Gastroesophageal sphincter (tissue), 3 donors: ENCODE measurements around the gene TGFBR2.

Experiments used
- CTCF ChIP-seq, 4 experiments: fragments of 200-600 bp in 2 of 4; fragments of 450-650 bp in 2 of 4; sonication (generic) in 1 of 4; IDR thresholded peaks; one replicate each; pipeline ENCODE4 v1.5.1; 2017 to 2019; ENCODE audit warnings: antibody characterized with exemption in 4 of 4, mild to moderate bottlenecking in 2 of 4, moderate library complexity in 2 of 4
- EP300 ChIP-seq: sonication (generic); formaldehyde crosslinking; IDR thresholded peaks from one replicate; pipeline ENCODE4 v1.6.1; 2017; ENCODE audit warnings: antibody characterized with exemption, mild to moderate bottlenecking
- POLR2A ChIP-seq, 2 donors: fragments of 450-650 bp; IDR thresholded peaks; one replicate each; pipeline ENCODE4 v1.6.1; 2017; ENCODE audit warnings: antibody characterized with exemption in 2 of 2, mild to moderate bottlenecking in 2 of 2, moderate library complexity in 1 of 2
- POLR2AphosphoS5 ChIP-seq: sonication (generic); formaldehyde crosslinking; IDR thresholded peaks from one replicate; pipeline ENCODE4 v1.6.1; 2017; ENCODE audit warnings: antibody characterized with exemption

- no peak for TF ChIP-seq CTCF (IDR thresholded peaks at IDR 0.05)
- no peak for TF ChIP-seq POLR2A (IDR thresholded peaks at IDR 0.05)
- no peak for TF ChIP-seq EP300
- no peak for TF ChIP-seq POLR2AphosphoS5
Observed at GRCh38 chr3:30719536-30719935, 113.1 kb downstream of the TGFBR2 start.
